Left cardiac atrium (tissue), 4 donors: ENCODE measurements around the gene ZSCAN30. TPM values are rescaled to one million over a fixed set of nuclear protein-coding genes. Genes with fewer than 3 reads are reported as not detected.
"Not testable (repeated sequence)": the region's sequence is repeated elsewhere in the genome, so short reads cannot be mapped to it uniquely, and the experiment has no call there.

Experiments
- ATAC-seq, 2 donors: fragments of 200-7000 bp; cut with Tn5 transposase; one replicate each; pipeline ENCODE4 v1.9.1; 2020; ENCODE audit warnings: mild to moderate bottlenecking in 2 of 2, moderate library complexity in 2 of 2
- DNase-seq: peaks from one replicate; pipeline ENCODE4 v3.0.0-alpha.2; 2020
- intact Hi-C, 2 donors: fragments of 100-400 bp; cut with DNase I; formaldehyde crosslinking; loops; one replicate each; pipeline versions ENCODE4 v1.14.1 to v1.15.1; 2022 to 2023
- total RNA-seq, 2 donors: library from RNA; stranded (reverse); fragmentation: NEBNext Ultra II Directional; extraction: Animal tissue kit (Norgen Biotek cat#: 25700); gene quantifications; one replicate each; pipeline ENCODE4 v1.2.1, GENCODE V29; 2021
- donor health status: DM: no; HTN: yes; CAD: no.
- donor health status: DM: no; HTN: yes; CAD: no; lungs with severe emphysema.
- donor health status: DM: yes; HTN: yes; CAD: no.
- donor health status: Dilated cardiomyopathy.

ZSCAN30 gene
- total RNA-seq, 2 donors from 2014 or later: 13.3 to 19.1 TPM

DNA sequence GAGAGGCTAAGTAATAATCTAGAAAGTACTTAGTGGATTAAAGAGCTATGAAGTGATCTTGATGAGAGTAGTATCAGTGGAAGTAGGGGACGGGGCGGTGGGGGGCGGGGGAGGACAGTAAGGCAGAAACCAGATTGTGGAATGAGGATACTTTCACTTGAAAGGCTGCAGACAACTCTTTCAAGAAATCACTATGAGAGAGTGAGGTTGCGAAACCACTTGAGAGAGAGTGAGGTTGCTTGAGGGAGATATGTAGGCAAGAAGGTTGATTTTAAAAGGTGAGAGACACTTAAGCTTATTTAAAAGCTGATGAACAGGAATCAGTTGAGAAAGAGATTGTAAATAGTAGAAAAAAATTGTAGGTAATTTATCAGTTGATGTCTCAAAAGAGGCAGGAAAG, 45.4 kb downstream of the ZSCAN30 start:
- intact Hi-C loops: loop anchor here in 1 of 2 donors (5.0 kb wide), 1 partner anchor 43 kb away; no protein-coding TSS in a partner anchor
- ATAC-seq: no peak
- no peak for DNase-seq

- ATAC-seq (no peak), DNase-seq (no peak)
- intact Hi-C loops: loop anchor here in 1 of 2 donors (5.0 kb wide), 1 partner anchor 45 kb away; no protein-coding TSS in a partner anchor
These were observed 47.6 kb downstream of the ZSCAN30 start for GRCh38 chr18:35242426-35242825.

DNA sequence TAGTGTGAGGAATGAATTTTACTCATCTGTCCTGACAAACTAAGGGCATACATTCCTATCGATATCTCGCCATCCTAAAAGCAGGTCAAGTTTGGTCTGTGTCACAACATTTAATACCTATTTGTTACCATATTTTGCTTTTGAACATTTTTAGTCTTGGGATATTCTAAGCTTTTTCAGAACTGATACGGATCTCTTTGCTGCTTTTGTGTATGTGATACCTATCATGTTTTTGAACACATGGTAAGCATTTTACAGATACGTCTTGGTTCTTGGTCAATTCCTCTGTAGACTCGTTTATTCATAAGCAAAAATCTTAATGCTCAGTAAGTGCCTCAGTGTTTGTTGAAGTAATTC, 48.6 kb downstream of the ZSCAN30 start:
- ATAC-seq (no peak), DNase-seq (no peak)
- intact Hi-C loops: loop anchor here in 1 of 2 donors (5.0 kb wide), 1 partner anchor 46 kb away; no protein-coding TSS in a partner anchor

GRCh38 chr18:35240664-35241447, 49.2 kb downstream of the ZSCAN30 start, which contains the start of gene ZNF397:
Gene ZNF397 (plus strand): TSS chr18:35241034. CDS start chr18:35242471, 1,437 bp downstream.
- DNase-seq (peak; percentile 99), ATAC-seq (peak; percentile 100)
- intact Hi-C loops: loop anchor here in 1 of 2 donors (5.0 kb wide), 1 partner anchor 46 kb away; no protein-coding TSS in a partner anchor

GRCh38 chr18:35239314-35239713, 50.7 kb downstream of the ZSCAN30 start:
- DNase-seq (no peak), ATAC-seq (no peak)
- intact Hi-C loops: loop anchor here in 1 of 2 donors (5.0 kb wide), 1 partner anchor 232 kb away; no protein-coding TSS in a partner anchor

GRCh38 chr18:35236571-35237363, 53.3 kb downstream of the ZSCAN30 start:
- intact Hi-C loops: loop anchor here in 1 of 2 donors (5.0 kb wide), 1 partner anchor 229 kb away; no protein-coding TSS in a partner anchor
- no peak for DNase-seq

GRCh38 chr18:35231052-35231451, 59.0 kb downstream of the ZSCAN30 start:
- DNase-seq: peak; percentile 79
- intact Hi-C loops: loop anchor here in 1 of 2 donors (2.0 kb wide), 1 partner anchor 124 kb away; no protein-coding TSS in a partner anchor
- peak; percentile 80 to 91 for ATAC-seq

More at GRCh38 chr18:35236571-35237363, 53.3 kb downstream of the ZSCAN30 start:
- no peak for ATAC-seq

DNA sequence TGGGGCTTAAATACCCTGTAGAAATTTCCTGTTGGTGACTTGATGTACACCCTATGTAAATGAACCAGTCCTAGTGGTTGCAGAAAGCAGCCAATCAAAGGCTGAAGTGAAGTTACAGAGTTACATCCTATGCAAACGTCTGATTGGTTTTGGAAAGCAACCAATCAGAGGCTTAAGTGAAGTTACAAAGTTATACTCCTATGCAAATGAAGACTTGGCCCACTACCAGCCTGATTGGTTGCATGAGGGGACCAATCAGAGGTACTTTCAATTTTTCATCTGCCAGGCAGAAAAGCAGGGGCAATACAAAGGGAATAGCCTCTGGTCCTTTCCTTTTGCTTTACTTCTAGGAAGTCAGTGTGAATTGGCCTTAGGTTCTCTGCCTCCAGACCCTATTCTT, 62.8 kb downstream of the ZSCAN30 start:
- ATAC-seq (no peak), DNase-seq (no peak)
- intact Hi-C loops: loop anchor here in 1 of 2 donors (5.0 kb wide), 1 partner anchor 130 kb away; no protein-coding TSS in a partner anchor

DNA sequence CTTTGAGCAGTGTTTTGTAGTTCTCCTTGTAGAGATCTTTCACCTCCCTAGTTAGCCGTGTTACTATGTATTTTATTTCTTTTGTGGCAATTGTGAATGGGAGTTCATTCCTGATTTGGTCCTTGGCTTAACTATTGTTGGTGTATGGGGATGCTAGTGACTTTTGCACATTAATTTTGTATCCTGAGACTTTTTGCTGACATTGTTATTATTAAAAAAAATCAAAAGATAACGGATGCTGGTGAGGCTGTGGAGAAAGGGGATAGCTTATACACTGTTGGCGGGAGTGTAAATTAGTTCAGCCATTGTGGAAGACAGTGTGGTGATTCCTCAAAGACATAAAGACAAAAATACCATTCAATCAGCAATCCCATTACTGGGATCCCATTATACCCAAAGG, 66.2 kb downstream of the ZSCAN30 start:
- intact Hi-C loops: no loop called here
- ATAC-seq: no peak
- no peak for DNase-seq

GRCh38 chr18:35220424-35220823, 69.6 kb downstream of the ZSCAN30 start:
- DNase-seq: no peak
- intact Hi-C loops: no loop called here
- ATAC-seq: no peak

GRCh38 chr18:35219331-35219730, 70.7 kb downstream of the ZSCAN30 start:
- DNase-seq, intact Hi-C loops, ATAC-seq: not testable (repeated sequence)

DNA sequence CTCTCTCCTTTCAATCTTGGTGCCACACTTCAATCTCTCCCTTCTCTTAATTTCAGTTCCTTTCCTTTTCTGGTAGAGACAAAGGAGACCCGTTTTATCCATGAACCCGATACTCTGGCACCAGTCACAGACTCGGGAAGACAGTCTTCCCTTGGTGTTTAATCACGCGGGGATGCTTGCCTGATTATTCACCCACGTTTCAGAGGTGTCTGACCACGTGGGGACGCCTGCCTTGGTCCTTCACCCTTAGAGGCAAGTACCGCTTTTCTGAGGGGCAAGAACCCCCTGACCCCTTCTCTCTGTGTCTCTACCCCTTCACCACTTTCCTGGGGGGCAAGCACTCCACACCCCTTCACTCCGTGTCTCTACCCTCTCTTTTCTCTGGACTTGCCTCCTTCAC, 73.4 kb downstream of the ZSCAN30 start:
- intact Hi-C loops, ATAC-seq, DNase-seq: not testable (repeated sequence)

DNA sequence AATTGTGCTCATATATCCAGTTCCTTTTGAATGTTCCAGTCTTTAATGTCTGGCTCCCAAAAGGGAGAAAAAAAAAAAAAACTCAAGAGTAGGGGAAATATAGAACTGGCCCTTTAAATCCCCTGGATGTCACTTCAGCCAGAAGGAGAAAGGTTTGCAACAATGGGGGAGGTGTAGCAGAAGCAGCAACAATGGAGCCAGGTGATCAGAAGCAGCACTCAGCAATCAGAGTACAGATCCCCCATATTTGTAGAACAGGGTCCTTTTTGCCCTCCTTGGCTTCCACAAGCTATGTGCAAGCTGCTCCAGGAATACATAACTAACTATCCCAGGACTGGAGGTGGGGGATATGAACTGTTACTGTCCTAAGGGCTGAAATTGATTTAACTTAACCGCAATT, 75.0 kb downstream of the ZSCAN30 start:
- intact Hi-C loops: no loop called here

DNA sequence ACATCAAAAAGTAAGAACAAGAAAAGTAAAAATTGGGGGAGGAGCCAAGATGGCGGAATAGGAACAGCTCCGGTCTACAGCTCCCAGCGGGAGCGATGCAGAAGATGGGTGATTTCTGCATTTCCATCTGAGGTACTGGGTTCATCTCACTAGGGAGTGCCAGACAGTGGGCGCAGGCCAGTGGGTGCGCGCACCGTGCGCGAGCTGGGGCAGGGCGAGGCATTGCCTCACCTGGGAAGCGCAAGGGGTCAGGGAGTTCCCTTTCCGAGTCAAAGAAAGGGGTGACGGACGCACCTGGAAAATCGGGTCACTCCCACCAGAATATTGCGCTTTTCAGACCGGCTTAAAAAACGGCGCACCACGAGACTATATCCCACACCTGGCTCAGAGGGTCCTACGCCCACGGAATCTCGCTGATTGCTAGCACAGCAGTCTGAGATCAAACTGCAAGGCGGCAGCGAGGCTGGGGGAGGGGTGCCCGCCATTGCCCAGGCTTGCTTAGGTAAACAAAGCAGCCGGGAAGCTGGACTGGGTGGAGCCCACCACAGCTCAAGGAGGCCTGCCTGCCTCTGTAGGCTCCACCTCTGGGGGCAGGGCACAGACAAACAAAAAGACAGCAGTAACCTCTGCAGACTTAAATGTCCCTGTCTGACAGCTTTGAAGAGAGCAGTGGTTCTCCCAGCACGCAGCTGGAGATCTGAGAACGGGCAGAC, 84.1 kb downstream of the ZSCAN30 start:
- DNase-seq, intact Hi-C loops, ATAC-seq: not testable (repeated sequence)

More for the DNA sequence above, 75.0 kb downstream of the ZSCAN30 start:
- DNase-seq: no peak
- no peak for ATAC-seq

GRCh38 chr18:35205199-35205712, 84.8 kb downstream of the ZSCAN30 start:
- intact Hi-C loops: no loop called here
- no peak for ATAC-seq
- no peak for DNase-seq

- DNase-seq (no peak), ATAC-seq (peak; percentile 53 to 61)
- intact Hi-C loops: no loop called here
These were observed 87.0 kb downstream of the ZSCAN30 start for GRCh38 chr18:35203067-35203466.

DNA sequence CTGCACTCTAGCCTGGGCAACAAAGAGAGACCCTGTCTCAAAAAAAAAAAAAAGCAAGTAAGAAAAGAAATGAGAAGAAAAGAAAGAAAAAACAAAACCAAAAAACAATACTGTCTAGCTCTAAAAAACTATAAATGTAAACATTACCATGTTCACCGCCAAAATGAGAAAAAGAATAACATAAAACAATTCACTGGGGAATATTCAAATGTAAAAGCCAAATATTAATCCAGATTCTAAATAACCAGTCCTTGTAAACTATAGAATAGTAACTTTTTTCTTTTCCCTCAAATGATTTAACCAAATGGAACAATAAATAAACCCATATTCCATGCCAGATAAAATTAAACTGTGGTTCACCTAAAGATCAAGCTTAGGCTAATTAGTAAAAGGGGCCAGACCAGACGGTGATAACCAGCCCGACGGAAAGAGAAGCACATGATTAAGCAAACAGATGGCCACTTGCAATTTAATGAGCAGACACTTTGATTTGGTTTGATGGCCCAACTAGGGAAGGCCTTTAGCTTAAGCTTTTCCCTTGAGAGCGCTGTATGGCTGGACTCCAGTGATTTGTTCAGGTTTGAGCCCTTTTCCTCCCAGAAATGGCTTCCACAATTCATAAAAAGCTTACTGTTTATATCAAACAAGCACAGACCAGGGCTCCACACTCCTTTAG, 88.6 kb downstream of the ZSCAN30 start:
- no peak for DNase-seq
- ATAC-seq: no peak
- intact Hi-C loops: no loop called here
